ENCODE results near the gene TRIP10.

The TRIP10 gene

GRCh38 chr19:6711605-6712004 is 27.9 kb upstream of the TRIP10 start:
- DNase-seq, result no peak

DNA sequence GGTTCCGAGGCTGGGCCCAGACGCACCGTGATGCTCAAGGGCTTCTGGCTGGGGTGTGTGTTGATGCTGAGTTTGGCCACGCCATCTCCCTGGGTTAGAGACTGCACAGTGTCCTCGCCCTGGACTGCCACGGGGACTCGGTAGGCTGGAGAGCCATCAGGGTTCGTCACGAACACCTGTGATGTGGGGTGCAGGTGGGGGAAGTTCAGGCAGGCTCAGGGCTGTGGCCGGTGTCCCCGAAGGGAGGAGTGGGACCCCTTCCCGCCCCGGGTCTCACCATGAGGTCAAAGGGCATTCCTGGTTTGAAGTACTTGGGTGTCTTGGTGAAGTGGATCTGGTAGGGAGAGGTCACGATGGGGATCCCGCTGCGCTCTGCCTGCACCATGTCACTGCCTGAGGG is 27.2 kb upstream of the TRIP10 start:
- no peak for DNase-seq

DNA sequence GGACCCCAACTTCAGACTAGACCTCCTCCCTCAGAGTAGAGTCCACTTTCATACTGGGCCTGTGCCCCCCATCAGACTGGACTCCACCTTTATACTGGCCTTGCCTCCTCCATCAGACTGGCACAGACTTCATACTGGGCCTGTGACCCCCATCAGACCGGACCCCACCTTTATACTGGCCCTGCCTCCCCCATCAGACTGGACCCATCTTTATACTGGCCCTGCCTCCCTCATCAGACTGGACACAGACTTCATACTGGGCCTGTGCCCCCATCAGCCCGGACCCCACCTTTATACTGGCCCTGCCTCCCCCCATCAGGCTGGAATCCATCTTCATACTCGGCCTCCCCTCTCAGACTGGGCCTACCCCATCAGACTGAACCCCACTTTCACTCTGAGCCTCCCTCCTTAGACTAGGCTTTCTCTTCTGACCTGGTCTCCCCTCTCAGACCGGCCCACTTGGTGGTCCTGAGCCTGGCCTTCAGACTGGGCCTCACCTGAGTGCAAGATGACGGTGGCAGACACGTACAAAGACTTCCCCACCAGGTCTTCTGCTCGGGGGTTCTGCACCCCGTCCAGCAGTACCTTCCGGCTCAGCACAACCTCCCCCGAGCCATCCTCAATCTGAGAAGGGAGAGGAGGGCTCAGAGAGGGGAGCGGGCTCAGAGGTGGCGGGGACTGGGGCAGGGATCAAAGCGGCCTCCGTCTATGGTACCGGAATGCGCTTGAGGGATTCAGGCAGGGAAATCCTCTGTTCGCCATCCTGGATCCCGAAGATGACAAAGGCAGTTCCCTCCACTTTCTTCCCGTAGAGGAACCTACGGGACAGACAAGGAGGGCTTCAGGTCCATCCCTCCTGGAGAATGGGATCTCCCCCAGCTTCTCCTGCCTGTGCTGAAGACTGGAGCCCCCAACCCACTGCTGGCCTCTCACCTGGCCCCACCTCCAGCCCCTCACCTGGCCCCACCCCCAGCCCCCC is 26.5 kb upstream of the TRIP10 start:
- no peak for DNase-seq

DNA sequence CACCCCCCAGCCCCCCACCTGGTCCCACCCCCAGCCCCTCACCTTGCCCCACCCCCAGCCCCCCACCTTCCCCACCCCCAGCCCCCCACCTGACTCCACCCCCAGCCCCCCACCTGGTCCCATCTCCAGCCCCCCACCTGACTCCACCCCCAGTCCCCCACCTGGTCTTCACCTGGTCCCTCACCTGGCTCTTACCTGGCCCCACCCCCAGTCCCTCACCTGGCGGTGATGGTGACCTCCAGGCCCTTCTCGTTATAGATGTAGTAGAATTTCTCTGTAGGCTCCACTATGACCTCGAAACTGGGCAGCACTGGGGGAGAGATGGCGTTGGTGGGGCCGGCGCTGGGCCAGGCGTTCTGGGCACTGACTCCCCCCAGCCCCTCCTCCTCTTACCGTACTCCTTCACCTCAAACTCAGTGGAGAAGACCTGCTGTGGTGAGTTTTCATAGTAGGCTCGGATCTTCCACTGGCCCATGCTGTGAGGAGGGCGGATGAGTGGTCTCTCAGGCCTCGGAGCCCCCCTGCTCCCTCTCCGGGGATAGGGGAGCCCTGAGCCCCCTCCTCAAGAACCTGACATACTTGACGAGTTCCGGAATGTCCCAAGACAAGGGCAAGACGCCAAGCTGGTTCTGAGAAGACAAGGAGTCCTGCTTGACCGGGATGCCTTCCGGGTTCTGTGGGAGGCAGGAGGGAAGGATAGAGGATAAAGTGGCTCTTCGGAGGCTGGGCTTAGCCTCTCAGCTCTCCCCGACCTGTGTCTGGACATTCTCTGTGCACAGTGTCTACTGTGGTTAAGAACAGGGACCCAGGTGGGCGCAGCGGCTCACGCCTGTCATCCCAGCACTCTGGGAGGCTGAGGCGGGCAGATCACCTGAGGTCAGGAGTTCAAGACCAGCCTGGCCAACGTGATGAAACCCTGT is 25.4 kb upstream of the TRIP10 start:
- DNase-seq, result no peak

GRCh38 chr19:6714749-6715555 is 24.5 kb upstream of the TRIP10 start:
- no peak for DNase-seq

- no peak for DNase-seq
Measured at GRCh38 chr19:6716610-6716970, 22.9 kb upstream of the TRIP10 start.

GRCh38 chr19:6717036-6717435 is 22.4 kb upstream of the TRIP10 start:
- no peak for DNase-seq

DNA sequence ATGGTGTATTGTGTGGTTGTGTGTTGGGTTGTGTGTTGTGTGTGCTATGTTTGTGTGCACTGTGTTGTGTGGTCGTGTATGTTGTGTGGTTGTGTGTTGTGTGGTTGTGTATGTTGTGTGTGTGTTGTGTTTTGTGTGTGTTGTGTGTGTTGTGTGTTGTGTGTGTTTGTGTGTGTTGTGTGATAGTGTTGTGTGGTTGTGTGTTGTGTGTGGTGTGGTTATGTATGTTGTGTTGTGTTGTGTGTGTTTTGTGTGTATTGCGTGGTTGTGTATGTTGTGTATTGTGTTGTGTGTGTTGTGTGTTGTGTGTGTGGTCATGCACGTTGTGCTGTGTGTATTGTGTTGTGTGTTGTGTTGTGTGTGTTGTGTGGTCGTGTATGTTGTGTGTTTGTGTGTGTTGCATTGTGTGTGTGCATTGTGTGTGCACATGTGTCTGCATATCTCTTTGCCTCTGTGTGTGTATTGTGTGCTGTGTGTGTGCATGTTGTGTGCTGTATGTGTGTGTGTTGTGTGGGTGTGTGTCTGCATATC is 22.0 kb upstream of the TRIP10 start:
- DNase-seq, result no peak

GRCh38 chr19:6718111-6718740 is 21.3 kb upstream of the TRIP10 start:
- DNase-seq, result no peak

DNA sequence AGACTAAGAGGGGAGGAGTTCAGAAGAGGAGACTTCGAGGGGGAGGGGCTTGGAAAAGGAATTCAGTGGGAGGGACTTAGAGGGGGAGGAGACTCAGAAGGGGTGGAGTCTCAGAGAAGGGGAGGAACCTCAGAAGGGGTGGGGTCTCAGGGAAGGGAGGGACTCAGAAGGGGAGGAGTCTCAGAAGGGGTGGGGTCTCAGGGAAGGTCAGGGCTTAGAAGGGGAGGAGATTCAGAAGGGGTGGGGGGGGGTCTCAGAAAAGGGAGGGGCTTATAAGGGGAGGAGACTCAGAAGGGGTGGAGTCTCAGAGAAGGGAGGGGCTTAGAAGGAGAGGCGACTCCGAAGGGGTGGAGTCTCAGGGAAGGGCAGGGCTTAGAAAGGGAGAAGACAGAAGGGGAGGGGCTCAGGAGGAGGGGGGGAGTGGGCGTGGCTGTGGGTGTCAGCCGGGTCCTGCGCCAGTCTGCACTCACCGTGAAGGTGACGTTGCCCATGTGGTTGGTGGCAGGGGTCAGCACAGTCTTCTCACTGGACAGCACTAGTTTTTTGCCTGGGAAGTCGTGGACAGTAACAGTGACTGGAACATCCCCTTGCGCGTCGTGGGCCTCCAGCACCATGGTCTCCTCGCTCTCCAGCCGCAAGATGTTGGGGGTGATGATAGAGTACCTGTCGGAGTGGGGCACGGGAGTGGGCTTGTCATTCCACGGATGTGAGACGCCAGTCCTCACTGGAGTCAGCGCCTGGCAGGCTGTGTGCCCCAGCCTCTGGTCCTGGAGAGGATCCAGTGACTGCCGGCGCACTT is 20.5 kb upstream of the TRIP10 start:
- peak in 2 of 4 experiments; percentile 28 to 29 for DNase-seq

DNA sequence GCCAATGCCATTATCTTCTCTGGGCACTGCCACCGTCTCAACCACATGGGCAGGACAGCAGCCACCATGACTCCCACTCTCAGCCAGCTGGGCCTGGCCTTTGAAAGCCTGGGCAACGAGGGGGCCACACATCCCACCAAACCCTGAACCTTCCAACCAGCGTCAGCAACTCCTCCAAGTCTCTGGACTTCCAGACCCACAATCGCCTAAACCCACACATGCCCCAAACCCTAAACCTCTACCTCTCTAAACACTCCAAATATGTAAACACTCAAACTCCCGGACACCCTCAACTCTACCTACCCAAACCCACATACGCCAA is 20.0 kb upstream of the TRIP10 start:
- DNase-seq, result no peak

GRCh38 chr19:6719992-6720368 is 19.5 kb upstream of the TRIP10 start:
- DNase-seq, result no peak

- peak; percentile 62 to 74 (median 68) for DNase-seq
Measured at GRCh38 chr19:6720369-6721137, 18.9 kb upstream of the TRIP10 start, which contains the start of gene C3. Gene C3, minus strand, starts transcription at chr19:6720650. Its CDS starts 61 bp downstream, at chr19:6720589.

- DNase-seq, result peak in 2 of 4 experiments; percentile 52 to 67
Measured at GRCh38 chr19:6721138-6721474, 18.4 kb upstream of the TRIP10 start.

DNA sequence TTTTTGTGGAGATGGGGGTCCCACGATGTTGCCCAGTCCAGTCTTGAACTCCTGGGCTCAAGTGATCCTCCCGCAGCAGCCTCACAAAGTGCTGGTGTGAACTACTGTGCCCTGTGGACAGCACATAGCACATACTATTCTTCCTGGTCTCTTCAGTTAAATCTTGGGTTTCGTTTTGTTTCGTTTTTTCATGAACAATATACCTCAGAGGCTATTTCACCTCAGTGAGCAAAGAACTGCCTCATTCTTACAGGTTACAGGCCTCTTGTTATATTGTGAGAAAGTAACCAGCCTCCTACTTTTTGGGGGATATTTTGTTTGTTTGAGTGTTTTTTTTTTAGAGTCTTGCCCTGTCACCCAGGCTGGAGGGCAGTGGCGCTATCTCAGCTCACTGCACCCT is 17.7 kb upstream of the TRIP10 start:
- DNase-seq, result no peak

DNA sequence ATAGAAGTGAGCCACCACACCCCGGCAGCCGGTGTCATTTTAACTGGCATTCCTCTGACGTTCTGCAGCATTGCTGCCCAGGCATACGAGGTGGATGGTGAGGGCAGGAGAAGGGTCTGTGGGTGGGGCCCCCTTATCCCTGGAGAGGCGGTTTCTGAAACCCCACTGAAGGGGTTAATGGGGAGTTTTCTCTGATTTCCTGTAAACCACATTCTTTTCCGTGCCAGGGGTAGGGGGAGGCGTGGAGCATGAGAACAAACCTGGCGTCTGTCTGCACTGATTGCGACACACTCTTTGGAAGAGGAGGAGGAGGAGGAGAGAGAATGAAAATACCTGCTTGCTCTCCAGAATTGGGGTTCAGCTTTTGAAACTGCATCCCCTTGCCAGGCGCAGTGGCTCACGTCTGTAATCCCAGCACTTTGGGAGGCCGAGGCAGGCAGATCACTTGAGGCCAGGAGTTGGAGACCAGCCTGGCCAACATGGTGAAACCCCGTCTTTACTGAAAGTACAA is 16.3 kb upstream of the TRIP10 start:
- no peak for DNase-seq

DNA sequence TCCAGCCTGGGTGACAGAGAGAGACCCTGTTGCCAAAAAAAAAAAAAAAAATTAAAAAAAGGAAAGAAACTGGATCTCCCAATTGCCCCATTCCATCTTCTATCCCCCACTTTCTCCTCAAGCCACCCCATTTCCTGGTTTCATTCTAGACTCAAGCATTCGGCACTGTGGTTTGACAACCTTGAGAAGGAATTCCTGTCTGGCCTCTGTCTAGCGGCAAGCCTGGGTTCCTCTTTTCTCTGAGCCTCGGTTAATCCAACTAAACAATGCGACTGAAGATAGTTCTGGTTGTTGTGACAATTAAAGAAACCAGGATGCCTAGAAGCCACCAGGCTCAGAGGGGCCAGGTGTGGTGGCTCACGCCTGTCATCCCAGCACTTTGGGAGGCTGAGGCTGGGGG is 15.7 kb upstream of the TRIP10 start:
- DNase-seq, result peak; percentile 50 to 70 (median 64)

DNA sequence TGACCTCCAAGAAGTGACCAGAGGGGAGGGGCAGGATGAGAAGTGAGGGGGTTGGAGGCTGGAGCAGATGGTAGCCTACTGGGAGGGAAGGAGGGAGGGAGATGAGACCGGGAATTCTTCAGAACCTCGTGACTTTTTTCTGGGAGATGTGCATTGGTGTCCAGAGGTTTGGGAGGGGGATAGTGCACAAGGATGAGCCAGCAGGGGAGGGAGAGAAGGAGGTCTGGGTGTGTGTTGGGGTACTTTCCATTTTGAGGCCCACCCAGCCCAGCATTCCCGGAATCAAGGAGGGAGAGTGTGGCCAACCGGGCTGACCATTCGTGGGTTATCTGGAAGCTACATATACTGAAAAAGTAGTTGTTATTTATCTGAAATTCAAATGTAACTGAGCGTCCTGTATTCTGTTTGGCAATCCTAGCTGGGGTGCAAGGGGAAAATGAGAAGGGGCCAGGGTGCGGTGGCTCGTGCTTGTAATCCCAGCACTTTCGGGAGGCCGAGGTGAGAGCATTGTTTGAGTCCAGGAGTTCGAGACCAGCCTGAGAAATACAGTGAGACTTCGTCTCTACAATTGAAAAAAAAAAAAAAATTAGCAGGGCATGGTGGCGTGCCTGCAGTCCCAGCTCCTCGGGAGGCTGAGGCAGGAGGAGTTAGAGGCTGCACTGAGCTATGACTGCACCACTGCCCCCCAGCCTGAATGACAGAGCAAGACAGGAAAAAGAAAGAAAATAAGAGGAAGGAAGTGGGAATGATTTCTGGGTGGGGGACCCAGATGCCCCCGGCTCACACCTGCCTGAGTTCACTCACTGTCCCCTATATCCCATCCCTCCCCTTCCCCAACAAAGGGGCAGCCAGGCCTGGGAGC is 14.6 kb upstream of the TRIP10 start:
- DNase-seq, result no peak

All from suppressor macrophage (primary cell).